Erythroblast (primary cell): ENCODE results near the gene GASK1B.

ENCODE experiments used
- GATA1 ChIP-seq: IDR thresholded peaks from 2 replicates; pipeline ENCODE4 v1.6.1; 2011; ENCODE audit warnings: low read depth, mild to moderate bottlenecking, control low read depth, low read length, moderate library complexity
- POLR2A ChIP-seq: IDR thresholded peaks from 2 replicates; pipeline ENCODE4 v1.6.1; 2011; ENCODE audit warnings: mild to moderate bottlenecking, low read length

DNA sequence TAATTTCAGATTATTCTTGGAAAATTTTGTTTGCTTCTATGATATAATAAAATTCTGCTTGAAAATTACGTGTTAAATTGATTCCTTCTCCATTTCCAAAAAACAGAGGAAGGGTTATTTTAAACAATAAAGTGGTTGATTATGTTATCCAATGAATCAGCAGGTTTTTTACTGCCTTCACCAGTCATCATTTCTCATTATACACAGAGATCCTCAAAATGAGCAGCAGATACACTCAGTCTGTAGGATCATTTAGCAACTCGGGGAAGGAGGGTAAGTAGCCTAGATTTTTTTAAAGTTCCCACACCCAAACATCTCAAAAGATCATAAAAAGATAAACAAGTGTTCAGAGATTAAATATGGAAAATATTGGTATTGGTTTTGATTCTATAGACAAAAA is 30.6 kb upstream of the GASK1B start:
- TF ChIP-seq POLR2A (no peak), GATA1 (no peak)
